DMS114 treated with DMSO at 0.1 percent for 48 hours (cell line): ENCODE results near the gene NEAT1.

ENCODE experiments used
- DNase-seq: peaks from one replicate; lab custom pipeline; 2025; ENCODE audit not compliant: unreplicated experiment; lab: John Stamatoyannopoulos, UW

NEAT1 gene

DNA sequence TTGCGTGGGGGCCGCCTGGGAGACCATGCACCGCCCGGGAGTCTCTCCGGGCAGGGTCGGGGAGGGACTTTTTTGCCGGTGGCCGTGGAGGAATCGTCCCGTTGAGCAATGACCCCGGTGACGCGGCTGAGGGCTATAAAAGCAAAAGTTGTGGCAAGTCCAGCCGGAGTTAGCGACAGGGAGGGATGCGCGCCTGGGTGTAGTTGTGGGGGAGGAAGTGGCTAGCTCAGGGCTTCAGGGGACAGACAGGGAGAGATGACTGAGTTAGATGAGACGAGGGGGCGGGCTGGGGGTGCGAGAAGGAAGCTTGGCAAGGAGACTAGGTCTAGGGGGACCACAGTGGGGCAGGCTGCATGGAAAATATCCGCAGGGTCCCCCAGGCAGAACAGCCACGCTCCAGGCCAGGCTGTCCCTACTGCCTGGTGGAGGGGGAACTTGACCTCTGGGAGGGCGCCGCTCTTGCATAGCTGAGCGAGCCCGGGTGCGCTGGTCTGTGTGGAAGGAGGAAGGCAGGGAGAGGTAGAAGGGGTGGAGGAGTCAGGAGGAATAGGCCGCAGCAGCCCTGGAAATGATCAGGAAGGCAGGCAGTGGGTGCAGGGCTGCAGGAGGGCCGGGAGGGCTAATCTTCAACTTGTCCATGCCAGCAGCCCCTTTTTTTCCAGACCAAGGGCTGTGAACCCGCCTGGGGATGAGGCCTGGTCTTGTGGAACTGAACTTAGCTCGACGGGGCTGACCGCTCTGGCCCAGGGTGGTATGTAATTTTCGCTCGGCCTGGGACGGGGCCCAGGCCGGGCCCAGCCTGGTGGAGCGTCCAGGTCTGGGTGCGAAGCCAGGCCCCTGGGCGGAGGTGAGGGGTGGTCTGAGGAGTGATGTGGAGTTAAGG lies at the start of gene NEAT1:
Gene NEAT1 (plus strand): TSS at position 166 of the 883 bp plus-strand sequence.
- DNase-seq: peak; percentile 56

DNA sequence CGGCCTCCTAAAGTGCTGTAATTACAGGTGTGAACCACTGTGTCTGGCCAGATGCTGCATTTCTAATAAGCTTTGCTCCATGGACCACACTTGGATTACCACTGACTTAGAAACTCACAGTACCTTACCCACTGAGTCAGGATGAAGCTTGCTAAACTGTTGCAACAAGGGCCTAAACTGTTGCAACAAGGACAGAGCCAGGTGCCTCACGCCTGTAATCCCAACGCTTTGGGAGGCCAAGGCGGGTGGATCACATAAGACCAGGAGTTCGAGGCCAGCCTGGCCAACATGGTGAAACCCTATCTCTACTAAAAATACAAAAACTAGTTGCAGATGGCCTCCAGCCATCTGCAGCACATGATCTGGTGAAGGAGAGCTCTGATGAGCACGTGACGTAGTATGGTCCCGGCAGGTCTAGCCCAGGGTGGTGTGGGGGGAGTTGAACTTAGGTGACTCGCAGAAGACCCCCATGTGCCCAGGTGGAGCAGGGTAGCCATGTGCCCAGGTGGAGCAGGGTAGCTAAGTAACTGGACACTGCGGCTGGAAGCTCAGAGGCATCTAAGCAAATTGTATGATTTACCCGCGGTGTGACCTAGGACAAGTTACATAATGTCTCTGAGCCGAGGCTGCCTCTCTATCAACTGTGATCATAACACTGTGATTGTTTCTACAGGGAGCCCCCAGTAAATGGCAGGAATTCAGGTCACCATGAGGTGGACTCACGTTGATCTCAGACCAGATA lies 48.6 kb upstream of the NEAT1 start:
- no peak for DNase-seq

DNA sequence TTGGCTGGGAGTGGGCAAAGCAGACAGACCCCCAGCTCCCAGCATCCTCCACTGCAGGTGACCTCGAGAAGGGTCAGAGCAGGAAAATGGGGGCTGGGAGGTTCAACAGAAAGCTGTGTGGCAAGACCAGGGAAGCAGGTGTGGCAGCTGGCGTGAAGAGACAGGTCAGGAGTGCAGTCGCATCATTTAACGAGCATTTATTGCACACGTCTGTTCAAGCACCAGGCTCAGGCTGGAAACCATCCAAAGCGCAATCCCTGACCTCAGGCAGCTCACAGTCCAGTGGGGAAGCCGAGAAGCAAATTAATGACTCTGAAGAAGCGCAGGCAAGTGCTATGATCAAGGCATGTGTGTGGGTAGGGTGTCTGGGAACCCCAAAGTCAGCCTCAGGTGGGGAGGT lies 47.6 kb upstream of the NEAT1 start:
- no peak for DNase-seq

DNA sequence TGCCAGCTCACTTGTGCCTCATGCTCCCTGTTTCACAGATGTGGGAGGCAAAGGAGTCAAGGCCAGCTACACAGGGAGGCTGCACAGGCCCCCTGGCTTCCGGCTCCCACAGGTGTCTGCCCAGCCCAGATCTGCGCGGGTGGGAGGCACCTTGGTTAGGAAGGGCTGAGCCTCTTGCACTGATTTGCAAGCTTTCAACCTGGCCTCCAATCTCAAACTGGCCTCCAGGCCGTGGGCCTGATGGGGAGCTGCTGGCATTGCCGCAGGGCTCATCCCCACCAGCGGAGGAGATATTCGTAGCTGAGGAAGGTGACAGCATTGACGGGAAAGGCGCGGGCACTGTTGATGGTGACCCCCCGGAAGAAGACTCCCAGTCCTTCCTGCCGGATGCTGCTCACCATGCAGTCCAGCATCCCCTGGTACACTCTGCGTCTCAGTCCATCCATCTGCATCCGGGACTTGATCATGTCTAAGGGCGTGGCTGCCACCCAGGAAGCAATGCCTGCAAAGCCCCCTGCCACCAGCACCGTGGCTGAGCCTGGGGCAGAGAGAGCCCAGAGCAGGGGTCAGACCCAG lies 46.4 kb upstream of the NEAT1 start:
- no peak for DNase-seq

DNA sequence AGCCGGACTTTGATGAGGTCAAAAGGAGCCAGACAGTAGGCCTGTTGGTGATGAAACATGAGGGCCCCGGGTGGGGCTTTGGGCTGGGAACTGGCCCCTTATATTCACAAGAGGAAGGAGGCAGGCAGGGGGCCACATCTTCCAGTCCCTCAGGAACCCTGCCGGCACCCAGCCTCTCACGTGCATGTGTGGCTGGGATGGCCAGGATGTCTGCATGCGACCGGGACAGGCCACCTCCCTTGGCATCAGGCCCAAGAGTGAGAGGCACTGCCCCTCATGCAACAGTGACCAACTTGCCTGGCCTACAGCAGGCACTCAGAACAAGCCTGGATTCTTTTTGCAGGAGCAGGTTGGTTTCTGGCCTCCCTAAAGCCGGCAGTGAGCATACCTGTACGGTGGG lies 45.6 kb upstream of the NEAT1 start:
- no peak for DNase-seq

DNA sequence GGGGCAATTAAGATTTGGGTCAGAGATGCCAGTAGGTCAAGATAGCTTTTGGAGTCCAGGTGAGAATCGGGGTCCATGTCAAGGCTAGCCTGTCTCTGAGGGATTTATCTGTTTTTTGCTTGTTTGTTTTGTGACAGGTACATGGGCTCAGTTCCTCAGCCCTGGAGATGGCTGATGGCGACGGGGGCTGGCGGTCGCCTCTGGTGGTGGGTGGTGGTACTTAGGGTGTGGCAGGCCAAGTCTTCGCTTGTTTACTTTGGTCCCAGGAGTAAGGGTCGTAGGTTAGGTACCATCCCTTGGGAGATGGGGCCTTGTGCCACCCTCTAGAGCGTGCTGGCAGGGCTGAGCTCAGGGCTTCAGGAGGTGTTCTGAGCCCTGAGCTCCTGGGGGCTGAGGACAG lies 44.8 kb upstream of the NEAT1 start:
- no peak for DNase-seq

DNA sequence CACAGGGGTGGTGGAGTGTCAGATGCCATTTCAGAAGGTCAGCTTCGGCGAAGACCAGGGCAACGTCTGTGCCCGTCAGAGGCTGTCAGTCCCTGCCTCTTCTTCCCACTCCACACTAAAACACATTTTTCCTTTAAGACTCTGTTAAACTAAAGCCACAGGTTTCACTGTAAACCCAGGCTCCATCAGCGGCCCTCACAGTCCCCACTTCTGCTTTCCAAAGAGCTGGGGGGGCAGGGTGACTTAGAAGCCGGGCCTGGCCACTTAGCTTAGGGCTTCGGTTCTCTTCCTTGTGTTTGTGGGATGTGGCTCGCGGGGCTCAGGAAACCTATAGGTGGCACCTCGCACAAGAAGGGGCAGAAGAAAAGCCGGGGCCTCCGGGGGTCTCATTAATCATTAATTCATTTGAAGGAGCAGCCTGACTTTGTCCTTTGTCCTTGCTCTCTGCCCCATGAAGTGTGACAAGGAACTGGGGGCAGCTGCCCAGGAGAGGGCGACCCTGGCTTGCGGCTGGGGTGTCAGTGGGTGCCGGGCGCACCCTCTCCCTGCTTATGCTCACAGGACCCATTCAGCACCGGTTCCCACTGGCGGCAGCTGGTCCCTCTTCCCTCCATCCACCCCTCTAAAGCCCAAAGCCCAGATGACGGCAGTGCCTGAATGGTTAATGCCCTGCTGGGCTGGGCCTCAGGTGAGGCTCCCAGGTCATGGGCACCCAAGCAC lies 44.2 kb upstream of the NEAT1 start:
- DNase-seq: no peak

DNA sequence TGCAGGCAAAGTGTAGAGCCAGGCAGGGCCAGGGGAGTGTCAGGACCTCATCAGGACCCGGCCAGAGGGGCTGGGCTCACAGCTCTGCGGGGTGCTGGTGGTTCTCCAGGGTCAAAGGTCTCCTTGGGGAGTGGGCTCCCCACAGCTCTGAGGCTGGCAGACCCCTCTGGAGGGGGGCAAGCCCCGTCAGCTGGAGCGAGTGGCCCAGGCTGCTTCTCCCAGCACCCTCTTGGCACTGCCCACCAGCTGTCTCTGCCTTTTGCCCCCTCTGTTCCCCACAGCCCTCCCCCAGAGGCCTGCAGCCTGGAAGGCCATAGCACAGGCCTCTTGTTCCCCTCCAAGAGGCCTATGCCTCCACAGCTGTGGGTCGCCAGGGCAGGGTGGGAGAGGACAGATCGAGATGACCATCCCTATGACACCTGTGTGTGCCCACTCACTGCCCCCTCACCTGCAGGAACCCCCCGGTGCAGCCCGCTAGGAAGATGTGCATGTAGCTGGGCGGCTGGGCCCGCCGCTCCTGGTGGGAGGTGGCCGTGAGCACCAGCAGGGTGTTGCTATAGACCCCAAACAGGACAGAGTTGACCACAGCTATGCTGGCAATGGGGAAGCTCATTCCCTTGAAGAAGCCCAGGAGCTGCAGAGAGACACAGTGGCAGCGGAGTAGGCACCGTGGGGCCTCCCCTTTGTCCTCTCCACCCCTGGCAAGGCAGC lies 43.5 kb upstream of the NEAT1 start:
- no peak for DNase-seq

DNA sequence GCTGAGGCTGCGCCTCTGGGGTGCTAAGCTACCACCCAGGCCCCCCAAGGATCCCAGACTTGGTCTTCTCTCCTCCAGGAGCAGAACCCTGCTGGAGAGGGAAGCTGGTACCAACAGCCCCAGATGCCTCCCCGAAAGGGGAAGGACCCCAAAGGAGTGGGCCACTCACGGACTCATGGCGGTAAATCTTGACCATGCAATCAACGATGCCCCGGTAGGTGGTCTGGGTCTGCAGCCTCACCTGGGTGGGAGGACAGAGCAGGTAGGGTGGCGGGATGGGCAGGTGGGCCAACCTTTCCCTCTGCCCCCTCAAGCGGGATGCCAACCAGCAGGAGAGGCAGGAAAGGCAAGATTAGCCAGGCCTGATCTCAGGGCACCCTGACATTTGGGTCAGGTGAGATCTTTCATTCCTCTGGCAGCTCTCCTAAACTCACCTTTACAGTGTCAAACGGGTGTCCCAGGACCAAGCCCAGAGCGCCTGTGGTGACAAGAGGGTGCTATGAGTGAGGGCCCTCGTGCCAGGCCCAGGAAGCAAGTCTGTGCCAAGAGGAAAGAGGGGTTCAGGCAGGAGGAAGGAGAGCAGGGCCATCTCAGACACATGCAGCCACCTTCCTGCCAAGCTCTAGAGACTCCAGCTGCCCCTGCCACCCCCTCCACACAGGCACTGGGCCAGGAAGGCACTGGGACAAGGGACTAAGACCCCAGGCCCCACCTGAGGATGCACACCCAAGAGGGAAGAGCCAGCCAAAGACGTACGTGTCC lies 42.7 kb upstream of the NEAT1 start:
- no peak for DNase-seq

DNA sequence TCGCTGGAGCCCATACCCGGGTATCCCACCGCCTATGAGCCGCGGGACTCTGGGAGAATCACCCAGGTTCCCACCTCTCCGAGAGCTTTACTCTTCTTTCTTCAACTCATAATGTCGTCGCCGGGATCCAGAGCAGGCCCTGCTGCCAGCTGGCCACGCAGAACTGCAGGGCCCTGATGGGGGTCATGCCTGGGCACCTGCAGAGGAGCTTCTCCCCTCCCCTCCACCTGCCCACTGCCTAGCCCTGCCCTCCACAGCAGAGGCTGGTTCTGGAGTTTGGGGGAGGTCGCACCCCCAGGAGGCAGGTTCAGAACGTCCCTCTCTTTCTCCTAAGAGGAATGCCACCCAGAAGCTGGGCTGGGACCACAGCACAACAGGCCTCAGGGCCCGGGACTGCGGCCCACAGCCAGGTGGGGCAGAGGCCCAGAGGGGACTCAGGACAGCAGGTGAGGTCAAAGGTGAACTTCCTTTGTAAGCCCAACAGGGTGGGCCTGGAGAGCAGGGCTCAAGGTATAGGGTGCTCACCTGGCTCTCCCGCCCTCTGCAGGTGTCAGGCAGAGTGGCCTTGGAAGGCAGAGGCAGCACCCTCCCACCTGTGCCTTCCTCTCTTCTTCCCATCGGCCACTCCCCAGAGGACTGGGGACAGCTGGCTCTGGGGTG lies 42.0 kb upstream of the NEAT1 start:
- DNase-seq: no peak

DNA sequence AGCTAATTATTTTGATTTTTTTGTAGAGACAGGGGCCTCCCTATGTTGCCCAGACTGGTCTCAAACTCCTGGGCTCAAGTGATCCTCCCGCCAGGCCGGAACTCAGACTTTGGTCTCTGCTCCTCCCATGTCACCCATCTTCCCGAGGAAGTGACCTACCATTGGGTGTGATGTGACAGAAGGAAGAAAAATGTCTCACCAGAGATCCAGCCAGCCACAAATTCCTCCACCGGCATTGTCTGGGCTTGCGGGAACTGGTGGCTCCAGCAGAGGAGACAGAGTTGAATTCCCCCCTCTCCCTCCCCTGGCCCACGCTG lies 40.9 kb upstream of the NEAT1 start:
- DNase-seq: no peak

DNA sequence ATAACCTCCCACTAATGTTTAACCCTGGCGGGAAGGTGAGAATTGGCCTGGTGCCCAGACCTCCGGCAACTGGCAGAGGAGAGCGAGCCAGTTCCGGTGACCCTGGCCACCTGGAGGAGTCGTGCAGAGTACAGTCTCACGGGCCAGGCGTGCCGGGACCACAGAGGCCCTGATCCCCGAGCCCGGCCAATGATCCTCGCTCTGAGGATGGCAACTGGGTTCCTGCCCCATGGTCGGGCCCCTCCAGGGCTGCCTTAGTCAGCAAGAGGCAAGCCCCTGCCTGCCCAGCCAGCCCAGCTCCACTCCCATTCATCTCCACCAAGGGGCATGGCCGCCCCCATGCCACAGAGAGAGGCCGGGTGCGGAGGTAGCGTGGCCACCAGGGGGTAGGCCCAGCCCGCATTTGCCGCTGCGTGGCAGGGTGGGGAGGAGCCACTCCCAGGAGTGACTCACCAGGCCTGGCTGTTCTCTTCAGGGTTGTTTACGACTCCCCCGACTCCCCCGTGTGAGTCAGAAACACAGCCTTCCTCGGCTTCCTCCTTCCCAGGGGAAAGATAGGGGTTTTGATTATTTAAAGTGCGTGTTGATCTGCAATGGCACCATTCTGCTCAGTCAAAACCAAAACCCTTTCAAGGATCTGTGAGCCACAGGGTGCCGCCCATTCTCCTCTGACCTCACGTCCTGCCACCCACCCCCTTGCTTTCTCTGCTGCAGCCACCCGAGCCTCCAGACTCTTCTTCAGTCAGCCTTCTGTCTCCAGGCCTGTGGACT lies 40.4 kb upstream of the NEAT1 start, which contains the start of gene SLC25A45:
Gene SLC25A45 (minus strand): TSS at position 614 of the 771 bp plus-strand sequence. CDS start 695 bp downstream, outside the sequence.
- peak; percentile 35 for DNase-seq

DNA sequence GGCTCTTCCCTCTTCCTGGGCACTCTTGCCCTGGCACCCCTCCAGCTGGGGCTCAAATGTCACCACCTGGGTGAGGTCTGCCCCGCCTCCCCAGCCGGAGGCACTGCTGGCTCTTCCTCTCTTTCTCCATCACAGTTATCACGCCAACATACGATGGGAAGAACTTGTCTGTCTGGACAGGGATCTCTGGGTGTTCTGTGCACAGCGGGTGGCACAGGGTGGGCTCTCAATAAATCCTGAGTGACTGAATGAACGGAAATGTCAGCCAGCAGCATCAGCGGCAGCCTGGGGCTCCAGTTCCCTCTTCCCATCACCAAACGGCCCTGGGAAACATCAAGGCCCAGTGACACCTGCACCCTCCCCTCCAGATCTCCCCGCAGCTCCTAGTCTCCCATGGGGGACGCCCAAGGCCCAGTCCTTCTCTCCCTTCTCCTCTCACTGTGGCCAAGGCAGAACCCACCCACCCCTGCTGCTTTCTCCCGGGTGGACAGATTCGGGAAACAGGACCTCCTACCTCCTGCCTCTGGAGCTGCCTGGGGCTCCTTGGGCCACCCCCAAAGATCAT lies 39.7 kb upstream of the NEAT1 start:
- DNase-seq: no peak

DNA sequence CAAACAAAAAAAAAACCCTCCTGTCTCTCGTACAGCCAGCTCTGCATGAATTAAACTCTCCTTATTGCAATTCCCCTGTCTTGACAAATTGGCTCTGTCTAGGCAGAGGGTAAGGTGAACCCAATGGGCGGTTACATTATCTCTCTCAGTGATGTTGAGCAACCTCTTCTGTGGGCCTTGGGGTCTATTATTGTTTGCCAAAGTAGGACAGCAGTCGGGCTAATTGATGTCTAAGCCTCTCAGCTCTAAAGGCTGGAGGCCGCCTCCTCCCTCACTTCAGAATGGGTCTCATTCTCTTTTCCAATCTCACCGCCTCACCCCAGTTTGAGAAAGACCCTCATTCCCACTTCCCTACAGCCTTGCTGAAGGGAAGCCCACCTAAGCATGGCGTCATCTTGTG lies 38.8 kb upstream of the NEAT1 start:
- no peak for DNase-seq

DNA sequence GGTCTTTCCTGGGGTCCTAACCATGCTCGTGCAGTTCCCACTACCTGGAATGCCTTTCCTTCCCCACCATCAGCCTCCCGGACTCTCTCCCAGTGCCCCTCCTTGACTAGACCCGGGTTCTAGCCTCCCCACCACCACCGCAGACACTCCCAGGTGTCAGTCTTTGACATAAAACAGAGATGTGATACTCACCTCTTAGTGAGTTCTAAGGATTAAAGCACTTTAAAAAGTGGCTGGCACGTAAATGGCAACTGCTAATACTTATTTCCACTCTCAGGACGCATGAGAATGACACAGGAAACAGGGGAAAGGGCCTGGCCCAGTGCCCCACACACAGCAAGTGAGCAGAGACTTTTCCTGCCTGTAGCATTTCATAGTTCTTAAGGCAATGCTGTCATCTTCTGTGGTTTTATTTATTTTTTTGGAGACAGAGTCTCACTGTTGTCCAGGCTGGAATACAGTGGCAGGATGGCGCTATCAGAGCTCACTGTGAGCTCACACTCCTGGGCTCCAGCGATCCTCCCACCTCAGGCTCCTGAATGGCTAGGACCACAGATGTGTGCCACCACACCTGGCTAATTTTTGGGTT lies 38.2 kb upstream of the NEAT1 start:
- DNase-seq: no peak

DNA sequence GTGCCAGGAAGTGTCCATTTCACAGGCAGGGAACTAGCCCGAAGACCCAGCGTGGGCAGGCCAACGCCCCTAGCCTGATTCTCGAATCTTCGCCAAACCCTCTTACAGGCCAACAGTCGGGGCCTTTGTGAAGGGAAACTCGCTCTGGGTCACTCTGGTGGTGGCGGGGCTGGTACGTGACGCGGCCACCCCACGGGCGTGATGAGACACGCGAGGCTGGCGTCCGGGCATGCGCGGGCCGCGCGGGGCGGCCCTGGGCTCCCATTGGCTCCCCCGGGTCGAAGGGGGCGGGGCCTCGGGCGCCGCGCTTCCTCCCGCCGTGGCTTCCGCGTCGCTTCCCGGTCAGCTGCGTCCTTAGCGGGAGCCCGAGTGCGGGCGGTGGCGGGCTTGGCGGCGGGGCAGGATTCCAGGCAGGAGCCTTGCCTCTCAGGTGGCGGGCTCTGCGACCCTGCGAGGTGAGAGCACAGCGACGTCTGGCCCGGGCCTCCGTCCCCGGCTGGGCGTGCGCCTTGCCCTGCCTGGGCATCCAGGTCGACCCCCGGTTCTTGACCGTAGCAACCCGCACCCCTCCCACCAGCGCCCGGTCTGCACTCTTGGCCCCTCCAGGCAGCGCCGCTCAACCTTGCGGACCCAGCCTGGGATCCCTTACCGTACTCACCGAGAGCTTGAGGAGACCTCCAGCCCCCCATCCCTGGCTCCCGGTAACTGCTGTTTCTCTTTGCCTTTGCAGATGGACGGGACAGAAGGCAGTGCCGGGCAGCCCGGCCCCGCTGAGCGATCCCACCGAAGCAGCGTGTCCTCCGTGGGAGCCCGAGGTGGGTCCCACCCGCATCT lies 36.1 kb upstream of the NEAT1 start, which contains the start of gene FRMD8:
Gene FRMD8 (plus strand): TSS at position 331 of the 834 bp plus-strand sequence. CDS start 400 bp downstream, at position 731.
- peak; percentile 44 for DNase-seq

DNA sequence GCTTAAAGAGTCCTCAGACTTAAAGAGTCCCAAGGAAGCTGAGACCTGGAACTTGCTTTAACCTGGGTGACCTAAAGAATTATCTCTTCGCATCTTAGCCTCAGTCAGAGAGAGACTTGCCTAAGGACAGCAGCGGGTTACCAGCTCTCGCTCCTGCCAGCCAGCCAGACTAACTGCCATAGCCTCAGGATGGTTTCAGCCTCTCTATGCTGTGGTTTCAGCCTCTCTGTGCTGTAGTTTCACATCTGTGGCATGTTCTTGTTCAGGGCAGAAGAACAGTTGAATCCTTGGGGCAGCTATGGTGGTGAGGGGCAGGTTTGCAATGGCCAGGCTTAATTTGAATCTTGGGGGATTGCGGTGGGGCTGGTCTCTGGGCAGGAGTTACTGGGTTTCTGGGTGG lies 33.9 kb upstream of the NEAT1 start:
- DNase-seq: no peak
